Naive thymus-derived CD8-positive, alpha-beta T cell (primary cell): Measurements from ENCODE around the gene RASD1. TPM values are rescaled to one million over a fixed set of nuclear protein-coding genes. Genes with fewer than 3 reads are reported as not detected.
A peak's percentile ranks its signal among the peaks of the same experiment; 100 is the strongest.
"Not testable (repeated sequence)": the region's sequence is repeated elsewhere in the genome, so short reads cannot be mapped to it uniquely, and the experiment has no call there.

Experiments used
- ATAC-seq, 2 donors: fragments of 150-1000 bp; cut with Tn5 transposase in 1 of 2; sonication (Bioruptor Pico), chemical (Tn5 transposase) in 1 of 2; 1 replicate in 1 of 2; 2 replicates in 1 of 2; pipeline ENCODE4 v1.10.0; 2021; ENCODE audit warnings: mild to moderate bottlenecking in 2 of 2, moderate library complexity in 2 of 2
- POLR2A ChIA-PET: fragments of 350-600 bp; sonication (Branson Sonifier 250); formaldehyde crosslinking; loops from one replicate; lab custom pipeline; 2021; ENCODE audit warnings: antibody characterized with exemption; lab: Charles Lee
- DNase-seq, 10 donors: peaks; one replicate each; pipeline versions ENCODE4 v3.0.0 to v3.0.0-alpha.2; 2020 to 2022
- H3K27ac Mint-ChIP-seq, 10 donors: one replicate each; pipeline ENCODE4 v1.8.0; 2020 to 2022; ENCODE audit warnings: mild to moderate bottlenecking in 10 of 10, mixed read lengths in 10 of 10, moderate library complexity in 4 of 10, inconsistent platforms in 1 of 10
- H3K27me3 Mint-ChIP-seq, 5 donors: one replicate each; pipeline ENCODE4 v1.8.0; 2021 to 2022; ENCODE audit warnings: mixed read lengths in 5 of 5
- H3K36me3 Mint-ChIP-seq, 3 donors: one replicate each; pipeline ENCODE4 v1.8.0; 2020 to 2022; ENCODE audit warnings: mixed read lengths in 3 of 3, mild to moderate bottlenecking in 2 of 3, inconsistent platforms in 1 of 3
- H3K4me1 Mint-ChIP-seq, 4 donors: one replicate each; pipeline ENCODE4 v1.8.0; 2021 to 2022; ENCODE audit warnings: mixed read lengths in 4 of 4
- H3K4me3 Mint-ChIP-seq, 10 donors: one replicate each; pipeline ENCODE4 v1.8.0; 2020 to 2022; ENCODE audit warnings: mild to moderate bottlenecking in 10 of 10, mixed read lengths in 10 of 10, moderate library complexity in 6 of 10, inconsistent platforms in 1 of 10
- H3K9me3 Mint-ChIP-seq, 9 donors: one replicate each; pipeline ENCODE4 v1.8.0; 2020 to 2022; ENCODE audit warnings: mixed read lengths in 9 of 9, mild to moderate bottlenecking in 3 of 9, inconsistent platforms in 1 of 9, moderate library complexity in 1 of 9
- polyA plus RNA-seq, 3 donors: library from polyadenylated mRNA; unstranded; fragments of 300-500 nt; fragmentation: Illumina TruSeq; gene quantifications; one replicate each; pipeline ENCODE4 v1.2.3, GENCODE V29; 2021
- total RNA-seq, 8 experiments: library from RNA in 2 of 8; stranded (reverse) in 2 of 8; gene quantifications; one replicate each; pipeline ENCODE4 v1.2.3 and lab custom pipeline; 2021 to 2026

Gene RASD1
- total and polyA plus RNA-seq, 5 experiments from 2014 or later: 0.23 to 4.2 (median 0.54) TPM

DNA sequence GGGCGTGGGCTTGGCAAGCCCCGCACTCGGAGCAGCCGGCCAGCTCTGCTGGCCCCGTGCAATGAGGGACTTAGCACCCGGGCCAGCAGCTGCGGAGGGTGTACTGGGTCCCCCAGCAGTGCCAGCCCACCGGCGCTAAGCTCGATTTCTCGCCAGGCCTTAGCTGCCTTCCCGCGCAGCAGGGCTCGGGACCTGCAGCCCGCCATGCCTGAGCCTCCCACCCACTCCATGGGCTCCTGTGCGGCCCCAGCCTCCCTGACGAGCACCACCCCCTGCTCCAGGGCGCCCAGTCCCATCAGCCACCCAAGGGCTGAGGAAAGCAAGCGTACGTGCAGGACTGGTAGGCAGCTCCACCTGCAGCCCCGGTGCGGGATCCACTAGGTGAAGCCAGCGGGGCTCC, 9.8 kb downstream of the RASD1 start:
- Mint-ChIP-seq H3K36me3 (peaks cover 0 to 28% (median 6%) of the 10 kb centered on the region in 3 donors), H3K27ac (peak overlapping the region in 1 of 10 donors; percentile 94), H3K4me1 (peaks cover 27 to 53% (median 40%) of the 10 kb centered on the region in 4 donors)
- H3K4me3 Mint-ChIP-seq, DNase-seq, ATAC-seq, H3K9me3 Mint-ChIP-seq, H3K27me3 Mint-ChIP-seq: not testable (repeated sequence)
- POLR2A ChIA-PET: interaction anchor here (1.6 kb wide), 1 partner anchor 10 kb away, joined by 9 read pairs; the partner anchor contains the start of gene RASD1

DNA sequence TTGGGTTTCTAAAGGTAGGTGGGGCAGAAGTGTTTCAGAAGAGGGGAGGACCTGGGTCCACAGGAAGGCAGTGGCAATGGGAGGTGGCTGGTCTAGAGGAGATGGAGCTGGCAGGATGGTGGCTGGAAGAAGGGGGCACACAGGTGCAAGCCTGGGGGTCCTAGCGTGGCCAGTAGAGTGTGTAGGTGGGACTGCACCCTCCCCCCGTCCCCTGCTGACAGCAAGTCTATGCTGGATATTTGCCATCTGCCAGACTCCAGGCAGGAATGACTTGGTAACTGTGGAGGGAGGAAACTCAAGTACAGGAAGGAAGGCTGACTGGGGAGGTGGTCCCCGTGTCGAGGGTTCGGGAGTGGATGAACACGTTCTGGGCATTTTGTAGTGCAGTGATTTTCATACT, 10.8 kb downstream of the RASD1 start:
- Mint-ChIP-seq H3K9me3 (no peaks in the 10 kb centered on the region), H3K4me1 (peaks cover 34 to 62% (median 49%) of the 10 kb centered on the region in 4 donors)

DNA sequence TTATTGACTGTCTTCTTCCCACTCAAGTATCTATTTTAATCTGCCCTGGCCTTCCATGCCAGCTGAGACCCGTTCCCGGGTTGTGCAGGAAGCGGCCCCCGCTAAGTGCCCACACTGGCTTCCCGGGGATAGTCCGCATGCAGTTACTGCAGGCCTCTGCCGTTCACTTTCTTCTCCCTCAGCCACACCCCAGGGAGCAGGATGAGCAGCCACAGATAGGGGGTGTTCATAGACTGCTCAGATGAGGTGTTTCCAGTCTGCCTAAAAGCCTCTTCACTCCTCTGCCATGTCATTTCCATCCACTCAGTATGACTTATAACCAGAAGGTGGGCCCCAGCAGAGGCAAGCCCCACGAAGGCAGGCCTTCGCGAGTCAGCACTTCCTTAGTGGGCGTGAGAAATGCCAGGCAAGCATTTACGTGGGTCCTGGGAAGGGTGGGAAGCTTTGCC, 11.7 kb downstream of the RASD1 start:
- POLR2A ChIA-PET: interaction anchor here (0.7 kb wide), 1 partner anchor 179 kb away, joined by 3 read pairs; no protein-coding TSS in a partner anchor
- peak in 1 of 2 donors; percentile 35 for ATAC-seq
- DNase-seq: no peak
- peaks cover 0 to 38% (median 6%) of the 10 kb centered on the region in 3 donors for H3K36me3 Mint-ChIP-seq
- peak overlapping the region in 4 of 10 donors; percentile 26 to 67 (median 48) for H3K27ac Mint-ChIP-seq
- H3K4me3 Mint-ChIP-seq: no peak overlapping the region
- no peaks in the 10 kb centered on the region for H3K9me3 Mint-ChIP-seq
- H3K27me3 Mint-ChIP-seq: no peaks in the 10 kb centered on the region
- peaks cover 37 to 69% (median 57%) of the 10 kb centered on the region in 4 donors for H3K4me1 Mint-ChIP-seq

More for the DNA sequence above, 10.8 kb downstream of the RASD1 start:
- Mint-ChIP-seq H3K27me3 (no peaks in the 10 kb centered on the region), H3K4me3 (peak overlapping the region in 2 of 10 donors; percentile 14 to 36), H3K27ac (peak overlapping the region in 6 of 10 donors; percentile 2 to 73 (median 34)), H3K36me3 (peaks cover 0 to 36% (median 6%) of the 10 kb centered on the region in 3 donors)
- ATAC-seq (no peak), DNase-seq (no peak)
- POLR2A ChIA-PET: no interaction called here

DNA sequence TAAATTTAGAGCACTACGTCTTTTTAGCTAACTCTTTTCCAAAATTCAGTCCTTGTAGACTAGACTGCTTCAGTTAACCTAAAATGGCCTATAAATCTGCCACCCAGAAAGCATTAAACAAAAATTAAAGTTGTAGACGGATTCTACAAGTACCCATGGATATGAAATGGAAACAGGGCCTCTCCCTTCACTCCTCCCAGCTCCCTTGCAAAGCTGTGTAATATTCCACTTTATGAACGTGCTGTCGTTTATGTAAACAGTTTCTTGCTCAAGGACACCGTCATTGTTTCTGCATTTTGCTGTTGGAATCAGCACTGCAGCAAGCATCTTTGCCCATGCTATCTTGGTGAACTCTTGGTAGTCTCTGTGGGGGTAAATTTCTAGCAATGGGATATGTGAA, 14.3 kb downstream of the RASD1 start:
- ATAC-seq: no peak
- Mint-ChIP-seq H3K36me3 (peaks cover 0 to 31% (median 4%) of the 10 kb centered on the region in 3 donors), H3K4me3 (no peak overlapping the region)

DNA sequence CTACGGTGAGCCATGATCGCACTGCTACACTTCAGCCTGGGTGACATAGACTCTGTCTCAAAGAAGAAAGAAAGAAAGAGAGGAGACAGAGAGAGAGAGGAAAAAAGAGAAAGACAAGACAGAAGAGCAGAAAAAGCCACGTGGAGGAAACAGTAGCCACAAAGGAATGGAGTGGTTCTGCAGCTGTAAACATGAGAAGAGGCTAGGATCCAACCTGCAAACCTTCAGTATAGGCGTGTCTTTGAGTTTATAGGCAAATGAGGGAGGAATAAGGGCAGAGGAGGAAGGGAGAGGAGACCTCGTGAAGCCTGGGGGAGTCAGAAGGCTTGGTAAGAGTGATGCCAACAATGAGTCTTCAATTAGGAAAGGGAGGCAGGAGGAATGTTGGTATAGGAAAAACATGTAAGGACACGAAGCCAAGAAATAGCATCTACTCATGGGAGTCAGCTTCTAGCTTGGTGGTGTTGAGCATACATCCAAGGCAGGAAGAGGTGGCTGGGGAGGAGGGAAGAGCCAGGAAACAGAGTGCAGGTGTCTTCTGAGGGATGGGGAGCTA, 15.5 kb downstream of the RASD1 start:
- DNase-seq (no peak), ATAC-seq (no peak)
- Mint-ChIP-seq H3K27ac (peak overlapping the region in 6 of 10 donors; percentile 42 to 87 (median 72)), H3K36me3 (peaks cover 0 to 31% (median 4%) of the 10 kb centered on the region in 3 donors), H3K27me3 (peaks cover 0 to 1% (median 0%) of the 10 kb centered on the region in 5 donors), H3K4me1 (peaks cover 30 to 80% (median 64%) of the 10 kb centered on the region in 4 donors), H3K4me3 (peak overlapping the region in 7 of 10 donors; percentile 15 to 58 (median 43)), H3K9me3 (no peaks in the 10 kb centered on the region)
- POLR2A ChIA-PET: interaction anchor here (0.7 kb wide), 1 partner anchor 13 kb away, joined by 3 read pairs; no protein-coding TSS in a partner anchor

More for the DNA sequence above, 14.3 kb downstream of the RASD1 start:
- Mint-ChIP-seq H3K27me3 (no peaks in the 10 kb centered on the region), H3K27ac (peak overlapping the region in 1 of 10 donors; percentile 69), H3K4me1 (peaks cover 30 to 79% (median 62%) of the 10 kb centered on the region in 4 donors), H3K9me3 (no peaks in the 10 kb centered on the region)
- POLR2A ChIA-PET: no interaction called here
- DNase-seq: no peak

DNA sequence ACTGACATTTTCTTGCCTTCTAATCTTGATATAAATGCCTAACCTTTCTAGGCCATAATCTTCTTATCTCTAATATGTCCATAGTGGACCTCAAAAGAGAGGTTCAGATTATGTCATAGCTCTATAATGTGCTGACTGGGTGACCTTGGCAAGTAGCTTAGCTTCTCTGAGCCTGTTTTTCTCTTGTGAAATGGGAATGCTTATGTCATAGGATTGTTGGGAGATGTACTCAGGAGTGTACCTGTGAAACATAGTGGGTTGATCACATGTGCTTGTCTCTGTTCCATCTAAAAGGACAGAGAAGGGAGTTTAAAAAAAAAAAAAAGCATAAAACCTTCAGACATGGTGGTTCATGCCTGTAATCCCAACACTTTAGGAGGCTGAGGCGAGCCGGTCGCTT, 17.0 kb downstream of the RASD1 start:
- no peaks in the 10 kb centered on the region for H3K9me3 Mint-ChIP-seq
- peaks cover 0 to 27% (median 0%) of the 10 kb centered on the region in 3 donors for H3K36me3 Mint-ChIP-seq
- no peak overlapping the region for H3K27ac Mint-ChIP-seq
- peaks cover 26 to 70% (median 56%) of the 10 kb centered on the region in 4 donors for H3K4me1 Mint-ChIP-seq
- DNase-seq (no peak), ATAC-seq (no peak)
- POLR2A ChIA-PET: interaction anchor here (1.0 kb wide), 1 partner anchor 17 kb away, joined by 3 read pairs; the partner anchor contains the start of gene RASD1
- peaks cover 0 to 1% (median 0%) of the 10 kb centered on the region in 5 donors for H3K27me3 Mint-ChIP-seq
- peak overlapping the region in 4 of 10 donors; percentile 22 to 38 (median 34) for H3K4me3 Mint-ChIP-seq

DNA sequence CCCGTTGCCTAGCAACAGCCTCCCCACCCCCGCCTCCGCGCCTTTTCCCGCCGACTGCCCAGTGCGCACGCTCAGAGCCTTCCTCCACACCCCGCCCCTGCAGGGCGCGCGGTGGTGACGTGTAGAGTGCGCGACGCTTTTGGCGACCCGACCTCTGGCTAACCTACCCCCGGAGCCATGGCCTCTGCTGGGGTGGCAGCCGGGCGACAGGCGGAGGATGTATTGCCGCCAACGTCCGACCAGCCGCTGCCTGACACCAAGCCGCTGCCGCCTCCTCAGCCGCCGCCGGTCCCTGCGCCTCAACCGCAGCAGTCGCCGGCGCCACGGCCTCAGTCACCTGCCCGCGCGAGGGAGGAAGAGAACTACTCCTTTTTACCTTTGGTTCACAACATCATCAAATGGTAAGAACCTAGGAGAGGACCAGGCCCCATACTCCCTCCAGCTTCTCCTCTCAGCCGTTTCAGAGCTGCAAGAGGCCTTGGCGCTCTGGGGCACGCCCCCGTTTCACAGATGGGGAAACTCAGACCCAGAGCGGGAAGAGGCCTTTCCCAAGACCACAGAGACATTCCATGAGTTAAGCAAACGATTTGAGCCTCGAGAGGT, 19.2 kb downstream of the RASD1 start, which contains the start of gene MED9:
MED9 (plus strand) TSS at position 136 of the 603 bp plus-strand sequence; CDS start at position 178, 42 bp downstream.
- POLR2A ChIA-PET: interaction anchor here (1.0 kb wide), 1 partner anchor 15 kb away, joined by 3 read pairs; no protein-coding TSS in a partner anchor
- Mint-ChIP-seq H3K27ac (peak within 1 kb of the TSS; percentile 75 to 97 (median 90)), H3K9me3 (no peaks in the 10 kb centered on the region), H3K4me1 (peaks cover 18 to 54% (median 45%) of the 10 kb centered on the region in 4 donors), H3K4me3 (peak within 1 kb of the TSS; percentile 83 to 93 (median 89)), H3K36me3 (peaks cover 0 to 15% (median 0%) of the 10 kb centered on the region in 3 donors), H3K27me3 (peaks cover 0 to 2% (median 0%) of the 10 kb centered on the region in 5 donors)
- ATAC-seq (peak; percentile 97 to 98), DNase-seq (peak; percentile 92 to 97 (median 95))

DNA sequence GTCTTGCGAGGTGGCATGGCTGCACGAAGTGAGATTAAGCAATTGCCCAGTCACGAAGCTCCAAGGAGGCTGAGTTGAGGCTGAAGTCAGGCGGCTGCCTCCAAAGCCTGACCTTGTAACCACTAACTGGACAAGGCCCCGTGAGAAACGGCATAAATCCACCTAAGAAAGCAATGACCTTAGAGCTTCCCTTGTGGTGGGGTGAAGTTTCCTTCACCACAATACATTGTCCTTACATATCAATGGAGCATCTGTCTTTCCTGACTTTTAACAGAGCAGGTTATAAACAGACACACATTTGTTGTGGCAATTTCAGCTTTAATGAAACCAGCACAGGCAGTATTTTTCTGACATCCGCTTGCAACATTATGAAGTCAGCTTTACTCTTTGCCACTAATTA, 21.9 kb downstream of the RASD1 start:
- ATAC-seq (no peak), DNase-seq (no peak)
- no peaks in the 10 kb centered on the region for H3K36me3 Mint-ChIP-seq
- H3K27ac Mint-ChIP-seq: no peak overlapping the region
- no peak overlapping the region for H3K4me3 Mint-ChIP-seq
- POLR2A ChIA-PET: interaction anchor here (0.7 kb wide), 1 partner anchor 83 kb away, joined by 3 read pairs; no protein-coding TSS in a partner anchor
- peaks cover 0 to 2% (median 0%) of the 10 kb centered on the region in 5 donors for H3K27me3 Mint-ChIP-seq
- no peaks in the 10 kb centered on the region for H3K9me3 Mint-ChIP-seq
- H3K4me1 Mint-ChIP-seq: peaks cover 4 to 30% (median 22%) of the 10 kb centered on the region in 4 donors

DNA sequence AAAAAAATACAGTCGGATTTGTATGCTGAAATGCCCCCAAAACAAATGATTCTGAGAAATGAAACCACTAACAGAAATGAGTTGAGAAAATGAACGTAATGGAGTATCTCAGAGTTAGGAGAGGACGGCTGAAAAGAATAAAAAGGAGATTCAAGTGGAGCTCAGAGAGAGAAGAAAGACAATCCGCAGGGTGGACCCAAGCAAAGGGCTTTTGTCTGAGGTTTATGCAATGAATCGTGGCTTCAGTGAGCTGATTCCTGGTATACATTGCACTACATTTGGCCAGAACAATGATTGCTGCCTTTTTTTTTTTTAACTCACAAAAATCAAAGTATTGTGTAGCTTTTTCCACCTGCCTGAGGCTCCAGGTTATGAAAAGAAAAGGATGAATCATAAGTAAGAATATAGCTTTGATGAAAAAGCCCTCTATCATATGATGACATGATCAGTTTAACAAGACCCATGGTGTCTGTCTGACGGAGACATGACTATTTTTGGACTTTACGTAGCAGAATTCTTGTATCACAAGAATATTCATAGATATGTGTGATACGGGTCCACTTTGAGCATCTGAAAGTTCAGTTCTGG, 23.8 kb downstream of the RASD1 start:
- no peak for ATAC-seq
- Mint-ChIP-seq H3K36me3 (no peaks in the 10 kb centered on the region), H3K27ac (no peak overlapping the region), H3K4me3 (no peak overlapping the region), H3K27me3 (peaks cover 0 to 2% (median 0%) of the 10 kb centered on the region in 5 donors), H3K9me3 (no peaks in the 10 kb centered on the region), H3K4me1 (peaks cover 2 to 13% (median 9%) of the 10 kb centered on the region in 4 donors)
- DNase-seq: no peak
- POLR2A ChIA-PET: interaction anchor here (1.0 kb wide), 1 partner anchor 24 kb away, joined by 3 read pairs; no protein-coding TSS in a partner anchor

DNA sequence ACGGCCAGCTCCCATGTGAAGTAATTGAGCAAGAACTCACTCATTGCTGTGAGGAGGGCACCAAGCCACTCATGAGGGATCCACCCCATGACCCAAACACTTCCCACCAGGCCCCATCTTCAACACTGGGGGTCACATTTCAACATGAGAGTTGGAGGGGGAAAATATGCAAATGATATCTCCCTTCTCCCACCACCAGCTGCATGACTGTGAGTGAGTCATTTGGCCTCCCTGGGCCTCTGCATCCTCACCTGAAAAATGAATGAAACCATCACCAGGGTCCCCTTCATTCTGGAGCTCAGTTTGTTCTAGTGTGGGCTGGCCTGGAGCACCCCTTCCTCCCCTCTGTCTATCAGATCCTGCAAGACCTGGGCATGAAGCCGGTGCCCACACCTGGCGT, 26.2 kb downstream of the RASD1 start:
- ATAC-seq (no peak), DNase-seq (no peak)
- H3K27ac Mint-ChIP-seq: no peak overlapping the region
- no peaks in the 10 kb centered on the region for H3K4me1 Mint-ChIP-seq
- POLR2A ChIA-PET: no interaction called here
- H3K9me3 Mint-ChIP-seq: no peaks in the 10 kb centered on the region
- H3K4me3 Mint-ChIP-seq: no peak overlapping the region
- H3K36me3 Mint-ChIP-seq: no peaks in the 10 kb centered on the region
- peaks cover 0 to 4% (median under 1%) of the 10 kb centered on the region in 5 donors for H3K27me3 Mint-ChIP-seq

DNA sequence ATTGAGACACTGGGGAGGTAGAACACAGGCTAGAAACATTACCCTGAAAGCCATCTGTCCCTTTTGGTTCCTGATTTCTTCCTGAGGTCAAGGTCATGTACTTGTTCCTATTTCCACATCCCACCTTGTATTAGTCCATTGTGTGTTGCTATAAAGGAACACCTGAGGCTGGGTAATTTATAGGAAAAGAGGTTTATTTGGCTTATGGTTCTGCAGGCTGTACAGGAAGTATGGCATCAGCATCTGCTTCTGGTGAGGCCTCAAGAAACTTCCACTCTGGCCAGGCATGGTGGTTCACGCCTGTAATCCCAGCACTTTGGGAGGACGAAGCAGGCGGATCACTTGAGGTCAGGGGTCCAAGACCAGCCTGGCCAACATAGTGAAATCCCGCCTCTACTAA, 26.8 kb downstream of the RASD1 start:
- no peak overlapping the region for H3K27ac Mint-ChIP-seq
- no peaks in the 10 kb centered on the region for H3K9me3 Mint-ChIP-seq
- no peak for DNase-seq
- H3K4me1 Mint-ChIP-seq: no peaks in the 10 kb centered on the region
- POLR2A ChIA-PET: no interaction called here
- ATAC-seq: no peak
- no peaks in the 10 kb centered on the region for H3K36me3 Mint-ChIP-seq
- H3K27me3 Mint-ChIP-seq: peaks cover 0 to 8% (median 4%) of the 10 kb centered on the region in 5 donors
- H3K4me3 Mint-ChIP-seq: no peak overlapping the region
